ENCODE measurements around the gene INHBB.

Gene INHBB

GRCh38 chr2:120352696-120353590, 7.0 kb downstream of the INHBB start:
- TF ChIP-seq, protein P1, sequence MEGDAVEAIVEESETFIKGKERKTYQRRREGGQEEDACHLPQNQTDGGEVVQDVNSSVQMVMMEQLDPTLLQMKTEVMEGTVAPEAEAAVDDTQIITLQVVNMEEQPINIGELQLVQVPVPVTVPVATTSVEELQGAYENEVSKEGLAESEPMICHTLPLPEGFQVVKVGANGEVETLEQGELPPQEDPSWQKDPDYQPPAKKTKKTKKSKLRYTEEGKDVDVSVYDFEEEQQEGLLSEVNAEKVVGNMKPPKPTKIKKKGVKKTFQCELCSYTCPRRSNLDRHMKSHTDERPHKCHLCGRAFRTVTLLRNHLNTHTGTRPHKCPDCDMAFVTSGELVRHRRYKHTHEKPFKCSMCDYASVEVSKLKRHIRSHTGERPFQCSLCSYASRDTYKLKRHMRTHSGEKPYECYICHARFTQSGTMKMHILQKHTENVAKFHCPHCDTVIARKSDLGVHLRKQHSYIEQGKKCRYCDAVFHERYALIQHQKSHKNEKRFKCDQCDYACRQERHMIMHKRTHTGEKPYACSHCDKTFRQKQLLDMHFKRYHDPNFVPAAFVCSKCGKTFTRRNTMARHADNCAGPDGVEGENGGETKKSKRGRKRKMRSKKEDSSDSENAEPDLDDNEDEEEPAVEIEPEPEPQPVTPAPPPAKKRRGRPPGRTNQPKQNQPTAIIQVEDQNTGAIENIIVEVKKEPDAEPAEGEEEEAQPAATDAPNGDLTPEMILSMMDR (IDR thresholded peaks at IDR 0.05; ENCODE audit: low read depth, low read length): no peak
- H3K4me3 ChIP-seq (ENCODE audit: low read depth, low read length): no peak overlapping the region

GRCh38 chr2:120353591-120353898, 7.6 kb downstream of the INHBB start:
- TF ChIP-seq, protein P1 (IDR thresholded peaks at IDR 0.05; ENCODE audit: low read depth, low read length): no peak
- no peak overlapping the region for H3K4me3 ChIP-seq (ENCODE audit: low read depth, low read length)

GRCh38 chr2:120353931-120354330, 8.0 kb downstream of the INHBB start:
- H3K4me3 ChIP-seq (ENCODE audit: low read depth, low read length): no peak overlapping the region
- TF ChIP-seq, protein P1 (IDR thresholded peaks at IDR 0.05; ENCODE audit: low read depth, low read length): no peak

GRCh38 chr2:120354467-120354866, 8.5 kb downstream of the INHBB start:
- TF ChIP-seq, protein P1 (IDR thresholded peaks at IDR 0.05; ENCODE audit: low read depth, low read length): no peak
- H3K4me3 ChIP-seq (ENCODE audit: low read depth, low read length): no peak overlapping the region

- TF ChIP-seq, protein P1 (IDR thresholded peaks at IDR 0.05; ENCODE audit: low read depth, low read length): no peak
- H3K4me3 ChIP-seq (ENCODE audit: low read depth, low read length): no peak overlapping the region
Observed at GRCh38 chr2:120354935-120355779, 9.2 kb downstream of the INHBB start.

DNA sequence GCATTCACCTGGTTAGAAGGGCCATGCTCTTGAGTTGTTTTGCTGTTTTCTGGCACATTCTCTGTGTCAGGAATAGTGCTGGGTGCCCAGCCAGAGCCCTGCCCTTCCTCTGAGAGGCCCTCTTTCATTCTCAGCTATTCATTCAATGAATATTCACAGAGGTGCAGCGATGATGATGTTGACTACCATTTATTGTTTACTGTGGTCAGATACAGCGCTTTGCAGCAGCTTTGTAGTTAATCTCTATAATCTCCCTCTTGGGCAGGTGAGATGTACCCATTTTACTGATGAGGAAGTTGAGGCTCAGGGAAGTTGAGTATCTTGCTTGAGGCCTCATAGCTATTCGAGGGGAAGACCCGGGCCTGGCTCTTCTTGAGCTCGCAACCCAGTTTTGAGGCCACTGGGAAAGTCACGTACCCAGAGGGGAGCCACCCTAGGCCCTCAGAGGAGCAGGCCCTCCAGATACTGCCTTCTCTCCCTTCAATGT, 9.9 kb downstream of the INHBB start:
- no peak overlapping the region for H3K4me3 ChIP-seq (ENCODE audit: low read depth, low read length)
- TF ChIP-seq, protein P1 (IDR thresholded peaks at IDR 0.05; ENCODE audit: low read depth, low read length): no peak

DNA sequence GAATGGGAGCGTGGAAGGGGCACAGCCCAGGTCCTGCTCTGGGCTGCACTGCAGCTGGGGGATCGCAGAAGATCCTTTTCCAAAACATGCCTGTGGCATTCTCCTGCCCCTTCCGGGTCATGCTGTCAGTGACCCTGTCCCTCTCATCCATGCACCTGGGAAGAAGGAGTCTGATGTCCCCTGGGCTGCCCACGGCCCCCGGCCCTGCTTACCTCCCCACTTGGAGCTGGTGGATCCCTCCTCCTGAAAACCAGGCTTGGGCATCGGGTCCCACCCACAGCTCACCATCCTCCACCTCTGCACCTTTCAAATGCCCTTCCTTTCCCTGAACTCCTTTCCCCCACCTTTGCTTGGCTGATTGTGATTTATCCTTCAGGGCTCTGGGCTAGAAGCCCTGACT, 11.8 kb downstream of the INHBB start:
- TF ChIP-seq, protein P1 (IDR thresholded peaks at IDR 0.05; ENCODE audit: low read depth, low read length): no peak
- no peak overlapping the region for H3K4me3 ChIP-seq (ENCODE audit: low read depth, low read length)
